HL-60/S4 (cell line): ENCODE data around the gene TOM1L2.

Experiments
- in situ Hi-C: fragments of 300-500 bp; cut with MboI; formaldehyde crosslinking; loops from 2 replicates; pipeline ENCODE4 v1.14.3; 2022; ENCODE audit warnings: low sequenced_read_pairs

TOM1L2 gene

GRCh38 chr17:17837966-17838962, 133.9 kb downstream of the TOM1L2 start:
- in situ Hi-C loops: no loop called here

- in situ Hi-C loops: no loop called here
These were observed 134.8 kb downstream of the TOM1L2 start for GRCh38 chr17:17837380-17837821.

DNA sequence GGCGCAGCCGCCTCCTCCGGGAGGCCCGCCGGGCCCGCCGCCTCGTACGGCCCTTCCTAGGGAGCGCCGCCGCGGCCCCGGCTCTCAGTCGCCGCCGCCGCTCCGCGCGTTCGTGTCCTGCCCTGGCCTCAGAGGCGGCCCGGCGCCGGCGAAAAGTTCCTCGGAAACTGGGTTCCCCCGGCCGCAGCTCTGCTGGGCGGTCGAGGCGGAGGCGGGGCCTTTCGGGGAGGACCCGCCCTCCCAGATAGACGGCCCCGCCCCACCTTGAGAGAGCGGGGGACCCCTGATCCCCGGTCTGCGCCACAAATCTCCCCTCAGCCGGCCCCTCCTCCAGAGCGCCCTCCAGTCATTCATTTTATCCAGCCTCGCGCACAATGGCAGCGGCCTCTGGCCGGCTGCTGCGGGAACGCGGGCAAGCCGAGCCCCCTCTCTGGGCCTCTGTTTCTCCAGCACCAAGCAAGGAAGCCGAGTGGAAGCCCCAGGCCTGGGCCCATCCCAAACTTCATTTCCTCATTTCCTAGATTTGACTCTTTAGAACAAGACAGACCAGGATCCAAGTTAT, 135.3 kb downstream of the TOM1L2 start, which contains the start of gene SREBF1:
SREBF1 (minus strand) TSS at position 169 of the 562 bp plus-strand sequence. CDS start 169 bp downstream, outside the sequence.
- in situ Hi-C loops: no loop called here

- in situ Hi-C loops: no loop called here
These were observed 135.9 kb downstream of the TOM1L2 start for GRCh38 chr17:17836250-17836817.

- in situ Hi-C loops: no loop called here
These were observed 136.6 kb downstream of the TOM1L2 start for GRCh38 chr17:17835415-17836249.

DNA sequence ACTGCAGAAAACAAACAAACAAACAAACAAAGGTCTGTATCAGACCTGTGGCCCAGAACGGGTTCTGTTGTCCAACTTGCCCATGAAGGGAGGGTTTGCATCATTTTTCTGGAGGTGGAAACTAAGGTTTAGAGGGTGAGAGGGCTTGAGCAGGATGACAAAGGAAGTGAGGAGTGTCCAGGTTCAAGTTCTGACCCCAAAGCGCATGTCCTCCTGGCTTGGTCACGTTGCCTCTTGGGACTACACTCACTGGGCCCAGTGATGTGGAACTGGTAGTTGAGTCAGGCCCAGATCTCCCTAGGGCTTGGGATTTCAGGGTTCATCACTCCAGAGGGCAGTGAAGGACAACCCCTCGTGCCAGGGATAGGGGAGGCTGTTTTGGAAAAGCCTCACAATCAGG, 137.2 kb downstream of the TOM1L2 start:
- in situ Hi-C loops: no loop called here

DNA sequence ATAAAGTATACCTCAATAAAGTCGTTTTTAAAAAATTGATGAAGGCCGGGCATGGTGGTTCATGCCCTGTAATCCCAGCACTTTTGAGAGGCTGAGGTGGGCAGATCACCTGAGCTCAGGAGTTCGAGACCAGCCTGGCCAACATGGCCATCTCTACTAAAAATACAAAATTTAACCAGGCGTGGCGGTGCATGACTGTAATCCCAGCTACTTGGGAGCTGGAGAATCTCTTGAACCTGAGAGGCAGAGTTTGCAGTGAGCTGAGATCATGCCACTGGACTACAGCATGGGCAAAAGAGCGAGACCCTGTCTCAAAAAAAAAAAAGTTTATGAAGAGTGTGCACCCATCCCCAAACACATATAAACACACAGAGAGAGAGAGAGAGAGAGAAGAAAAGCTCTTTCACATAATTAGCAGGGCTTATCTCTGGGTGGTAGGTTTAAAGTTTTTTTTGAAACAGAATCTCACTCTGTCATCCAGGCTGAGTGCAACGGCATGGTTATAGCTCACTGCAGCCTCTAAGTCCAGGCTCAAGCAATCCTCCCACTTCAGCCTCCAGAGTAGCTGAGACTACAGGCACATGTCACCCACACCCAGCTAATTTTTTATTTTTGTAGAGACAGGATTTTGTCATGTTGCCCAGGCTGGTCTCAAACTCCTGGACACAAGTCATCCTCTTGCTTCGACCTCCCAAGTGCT, 138.4 kb downstream of the TOM1L2 start:
- in situ Hi-C loops: no loop called here

GRCh38 chr17:17832032-17832363, 140.2 kb downstream of the TOM1L2 start:
- in situ Hi-C loops: no loop called here

DNA sequence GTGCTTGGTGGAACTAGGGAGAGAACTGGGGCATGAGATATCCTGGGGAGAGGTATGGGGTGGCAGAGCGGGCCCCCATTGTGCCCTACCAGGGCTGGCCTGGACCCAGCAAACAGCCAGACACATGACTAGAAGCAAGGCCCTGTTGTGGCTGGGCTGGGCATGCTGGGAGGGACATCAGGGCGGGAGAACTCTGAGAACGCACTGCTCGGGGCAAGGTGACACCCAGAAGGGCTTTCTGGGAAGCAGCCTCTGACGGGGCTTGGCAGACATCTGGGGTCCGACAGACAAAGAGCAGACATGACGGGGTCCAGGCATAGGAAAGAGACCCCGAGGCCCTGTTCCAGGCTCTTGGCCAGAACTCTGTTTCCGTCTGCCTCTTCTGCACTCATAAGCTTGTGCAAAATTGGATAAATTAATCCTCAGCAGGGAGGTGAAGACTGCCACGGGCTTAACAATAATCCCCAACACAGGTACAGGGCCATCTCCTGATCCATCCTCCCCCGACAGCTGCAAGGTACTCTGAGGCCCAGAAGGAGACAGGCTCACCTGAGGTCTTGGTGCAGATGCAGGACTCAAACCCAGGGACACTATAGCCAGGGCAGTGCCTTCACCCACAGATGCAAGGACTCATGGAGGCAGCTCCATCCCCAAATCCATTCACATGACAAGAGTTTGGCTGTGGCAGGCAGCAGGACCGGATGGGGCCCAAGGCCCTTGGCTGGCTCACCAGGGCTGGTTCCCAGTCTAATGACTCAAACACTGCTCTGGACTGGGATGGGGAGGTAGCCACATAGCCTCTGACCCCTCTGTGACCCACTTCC, 140.8 kb downstream of the TOM1L2 start:
- in situ Hi-C loops: no loop called here

DNA sequence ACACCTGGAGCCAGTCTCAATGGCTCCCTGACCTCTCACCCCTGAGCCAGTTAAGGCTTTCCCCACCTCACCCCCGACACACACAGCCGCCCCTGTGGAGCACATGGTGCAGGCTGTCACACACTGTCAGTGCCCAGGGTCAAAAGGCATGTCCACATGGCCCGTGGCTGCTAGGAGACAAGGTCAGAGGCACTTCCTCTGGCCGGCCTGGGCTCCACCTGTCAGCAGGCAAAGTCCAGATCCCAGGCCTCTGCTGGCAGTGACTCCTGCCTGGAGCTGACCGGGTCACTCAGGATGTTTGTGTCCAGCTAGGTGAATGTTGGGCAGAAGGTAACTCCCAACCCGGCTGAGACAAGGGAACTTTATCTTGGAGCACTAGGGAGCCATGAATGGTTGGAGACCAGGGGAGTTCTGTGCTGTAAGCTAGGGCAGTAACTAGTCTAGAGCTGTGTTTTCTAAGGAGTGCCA, 141.4 kb downstream of the TOM1L2 start:
- in situ Hi-C loops: no loop called here

GRCh38 chr17:17830269-17830567, 142.0 kb downstream of the TOM1L2 start:
- in situ Hi-C loops: no loop called here

- in situ Hi-C loops: no loop called here
These were observed 144.2 kb downstream of the TOM1L2 start for GRCh38 chr17:17827826-17828621.

DNA sequence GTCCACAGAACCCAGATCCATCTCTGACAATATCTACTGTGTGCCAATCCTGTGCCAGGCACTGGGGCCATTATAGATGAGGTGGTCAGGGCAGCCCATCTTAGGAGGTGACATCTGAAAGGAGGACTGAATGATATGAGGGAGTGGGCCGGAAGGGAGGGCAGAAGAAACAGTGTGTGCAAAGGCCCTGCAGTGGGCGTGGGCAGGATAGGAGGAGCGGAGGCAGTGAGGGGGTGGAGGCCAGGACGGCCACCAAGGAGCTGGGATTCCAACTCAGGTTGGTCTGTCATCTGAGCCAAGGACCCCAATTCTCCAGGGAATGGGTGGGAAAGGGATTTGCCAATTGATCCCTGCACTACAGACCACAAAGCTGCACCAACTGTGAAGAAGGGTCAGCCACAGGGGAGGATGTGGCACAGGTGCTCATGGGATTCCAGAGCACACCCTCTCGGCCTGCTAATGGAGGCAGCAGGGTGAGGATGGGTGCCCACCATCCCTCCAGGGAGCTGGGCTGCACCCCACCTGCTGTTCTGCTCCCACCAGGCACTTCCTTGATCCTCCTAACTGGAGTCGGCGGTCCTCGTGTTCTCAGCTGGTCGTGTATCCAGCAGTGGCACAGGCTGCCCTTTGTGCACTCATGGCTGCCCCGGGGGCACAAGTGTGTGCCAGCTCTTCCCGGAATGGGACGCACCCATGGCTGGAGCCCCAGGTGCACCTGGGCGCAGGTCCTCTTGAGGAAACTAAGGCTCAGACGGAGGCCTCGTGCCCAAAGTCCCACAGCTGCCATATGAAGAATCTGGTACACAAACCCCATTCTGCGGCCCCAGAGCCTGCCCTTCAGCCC, 145.0 kb downstream of the TOM1L2 start:
- in situ Hi-C loops: no loop called here

DNA sequence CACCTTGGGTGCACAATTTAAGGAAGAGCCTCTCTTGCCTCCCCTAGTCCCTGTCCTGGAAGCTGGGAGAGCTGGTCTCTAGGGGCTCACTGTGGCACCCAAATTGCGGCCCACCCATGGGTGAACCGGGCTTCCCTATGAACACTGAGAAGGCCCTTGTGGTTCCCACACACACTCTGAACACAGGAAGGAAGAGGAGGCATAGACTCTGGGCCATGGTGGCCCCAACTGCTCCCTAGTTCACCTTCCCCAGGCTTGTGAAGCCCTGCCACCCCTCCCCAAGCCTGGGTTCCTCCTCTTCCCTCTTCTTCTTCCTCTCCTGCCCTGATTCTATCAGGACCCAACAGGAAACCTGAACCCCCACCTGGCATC, 145.9 kb downstream of the TOM1L2 start:
- in situ Hi-C loops: no loop called here

DNA sequence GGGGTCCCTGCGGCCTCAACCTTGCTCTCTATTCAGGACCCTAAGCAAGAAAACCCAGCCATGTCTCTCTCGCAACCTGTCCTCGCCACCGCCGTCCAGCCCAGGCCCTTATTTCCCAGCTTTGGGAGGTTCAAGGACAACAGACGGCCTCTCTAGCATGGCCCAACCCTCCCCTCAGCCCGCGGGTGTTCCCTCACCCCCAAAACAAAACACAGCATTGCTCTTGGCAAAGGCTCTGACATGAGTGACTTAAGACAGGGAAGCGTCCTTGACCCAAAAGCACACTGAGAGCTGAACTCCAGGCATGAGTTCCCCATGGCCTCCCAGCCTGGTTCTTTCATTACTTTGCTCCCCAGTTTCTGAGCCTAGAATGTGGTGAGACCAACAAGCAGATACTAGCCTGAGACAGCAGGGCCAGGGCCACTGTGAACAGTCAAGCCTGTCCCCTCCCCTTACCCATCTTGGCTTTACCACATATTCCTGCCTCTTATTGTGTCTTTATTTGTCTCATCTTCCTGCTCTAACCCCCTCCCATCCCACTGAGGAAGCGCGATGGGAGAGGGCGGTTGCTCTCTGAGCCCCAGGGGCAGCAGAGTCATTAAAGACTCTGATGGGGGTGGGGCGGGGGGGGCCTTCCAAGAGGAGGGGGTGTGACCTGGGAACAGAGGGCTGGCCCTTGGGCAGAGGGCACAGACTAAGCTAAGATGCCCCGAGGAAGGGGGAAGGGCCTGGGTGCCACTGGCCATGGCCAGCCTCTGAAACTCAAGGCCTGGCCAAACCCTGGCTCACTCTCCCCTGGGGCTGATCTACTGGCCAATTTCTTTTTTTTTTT, 147.2 kb downstream of the TOM1L2 start:
- in situ Hi-C loops: no loop called here

DNA sequence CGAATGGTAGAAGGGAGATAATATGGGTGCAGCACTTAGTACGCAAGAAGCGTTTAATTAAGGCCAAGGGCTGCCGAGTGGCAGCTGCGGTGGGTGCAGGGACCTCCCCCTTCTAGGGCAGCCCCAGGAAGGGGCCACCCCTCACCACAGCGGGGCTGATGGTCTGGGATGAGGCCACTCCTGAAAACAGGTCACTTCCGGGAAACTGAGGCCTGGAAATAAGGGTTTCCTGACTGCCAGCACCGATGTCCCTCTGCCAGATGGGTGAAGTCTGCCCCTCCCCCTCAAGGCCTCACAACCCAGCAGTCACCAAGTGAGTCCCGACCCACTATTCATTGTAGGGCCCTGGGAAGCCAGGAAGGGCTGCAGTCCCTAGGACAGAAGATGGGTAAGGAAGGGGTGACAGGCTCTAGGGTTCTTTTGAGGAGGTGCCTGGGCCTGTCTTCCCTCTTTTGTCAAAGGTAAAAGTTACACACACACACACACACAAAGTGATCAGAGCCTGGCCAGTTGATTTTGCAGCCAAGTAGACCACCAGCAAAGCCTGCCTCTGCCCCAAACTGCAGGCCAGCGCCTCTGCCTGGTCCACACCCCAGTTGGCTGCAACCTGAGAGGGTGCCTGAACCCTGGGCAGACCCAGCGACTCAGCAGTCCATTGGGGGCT, 147.9 kb downstream of the TOM1L2 start:
- in situ Hi-C loops: no loop called here
